ENCODE results near the gene NFATC2.
"Not testable (repeated sequence)": the region's sequence is repeated elsewhere in the genome, so short reads cannot be mapped to it uniquely, and the experiment has no call there.

The NFATC2 gene
- 121 to 147 (median 133) reads per million in 4 donors for total RNA-seq

DNA sequence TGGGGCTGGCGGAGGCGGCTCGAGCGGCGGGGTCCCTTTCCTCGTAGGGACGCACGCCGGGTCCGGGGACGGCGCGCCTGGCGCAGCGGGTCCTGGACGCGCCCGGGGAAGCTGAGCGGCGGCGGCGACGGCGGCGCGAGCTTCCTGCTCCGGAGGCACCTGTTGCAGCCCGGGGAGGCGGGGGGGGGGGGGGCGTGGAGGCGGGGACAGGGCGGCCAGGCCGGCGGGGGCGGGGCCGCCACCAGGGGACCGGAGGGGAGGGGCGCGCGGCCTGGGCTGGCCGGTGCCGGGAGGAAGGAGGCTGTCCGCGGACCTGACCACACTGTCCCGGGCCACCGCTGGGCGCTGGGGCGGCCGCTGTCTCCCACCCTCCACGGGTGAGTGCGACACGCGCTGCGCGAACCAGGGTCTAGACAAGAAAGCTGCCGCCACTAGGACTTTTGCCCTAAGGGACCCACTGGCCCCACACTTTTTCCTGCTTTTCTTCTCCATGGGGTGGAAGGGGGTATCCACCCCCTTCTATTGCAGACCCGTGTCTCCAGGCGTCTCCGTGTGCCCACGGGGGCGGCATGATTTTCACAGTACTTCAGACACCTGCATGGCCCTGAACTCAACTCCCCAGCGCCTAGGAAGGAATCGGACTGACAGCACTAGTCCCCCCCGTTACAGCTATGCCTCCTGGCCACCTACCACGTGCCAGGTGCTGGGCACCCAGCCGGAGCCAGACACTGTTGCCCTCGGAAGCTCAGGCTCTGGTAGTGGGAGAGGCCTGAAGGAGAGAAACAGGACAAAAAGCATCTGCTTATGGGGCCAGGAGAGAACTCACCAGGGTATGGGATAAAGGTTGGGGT lies at the start of gene NFATC2:
NFATC2 (minus strand) TSS at position 149 of the 851 bp plus-strand sequence. CDS start 220 bp downstream, outside the sequence.
- DNase-seq: peak; percentile 37 to 68 (median 41)

DNA sequence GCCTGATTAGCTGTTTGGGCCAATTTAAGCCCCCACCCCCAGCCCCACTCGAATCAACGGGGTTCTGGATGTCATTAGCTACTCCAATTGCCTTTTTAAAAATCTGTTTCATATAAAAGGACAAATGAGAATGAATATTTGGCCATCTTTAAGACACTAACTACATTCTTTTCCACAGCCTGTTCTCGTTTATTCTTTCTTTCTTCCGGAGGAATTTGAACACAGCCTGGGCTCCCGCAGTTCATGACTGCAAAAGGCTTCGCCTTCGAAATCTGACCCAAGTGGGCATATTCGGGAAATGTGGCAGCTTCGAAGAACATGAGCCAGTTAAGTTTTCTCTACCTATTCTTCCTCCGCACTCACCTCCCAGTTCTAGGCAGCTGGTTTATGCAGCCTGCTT lies 49.4 kb upstream of the NFATC2 start:
- DNase-seq: no peak

DNA sequence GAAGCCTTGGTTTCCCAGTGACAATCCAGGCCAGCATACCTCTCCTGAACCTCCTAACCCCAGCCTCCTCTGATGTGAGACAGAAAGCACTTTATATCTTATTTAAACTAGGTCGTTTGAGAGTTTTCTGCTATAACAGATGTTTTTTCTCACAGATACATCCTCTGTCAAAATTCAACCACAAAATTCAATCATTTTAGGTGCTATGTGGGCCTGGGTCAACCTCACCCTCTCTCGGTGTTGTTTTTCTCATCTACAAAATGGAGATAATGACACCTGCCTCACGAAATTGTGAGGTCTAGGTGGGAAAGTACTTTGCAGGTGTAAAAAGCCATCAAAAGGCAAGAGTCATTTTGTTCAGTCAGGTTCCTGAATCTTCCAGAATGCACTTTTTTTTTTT lies 46.2 kb upstream of the NFATC2 start:
- no peak for DNase-seq

DNA sequence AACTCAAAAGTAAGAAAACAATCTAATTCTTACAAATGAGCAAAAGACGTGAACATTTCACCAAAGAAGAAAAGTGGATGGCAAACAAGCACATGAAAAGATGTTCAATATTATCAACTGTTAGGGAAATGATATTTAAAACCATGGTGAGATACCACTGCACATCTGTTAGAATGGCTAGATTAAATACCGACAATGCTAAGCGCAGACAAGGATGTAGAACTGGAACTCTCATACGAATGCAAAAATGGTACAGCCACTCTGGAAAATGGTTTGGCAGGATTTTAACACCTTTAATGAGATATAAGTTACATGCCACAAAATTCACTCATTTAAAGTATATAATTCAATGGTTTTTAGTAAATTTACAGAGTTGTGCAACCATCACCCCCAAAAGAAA lies 44.6 kb upstream of the NFATC2 start:
- DNase-seq: no peak

DNA sequence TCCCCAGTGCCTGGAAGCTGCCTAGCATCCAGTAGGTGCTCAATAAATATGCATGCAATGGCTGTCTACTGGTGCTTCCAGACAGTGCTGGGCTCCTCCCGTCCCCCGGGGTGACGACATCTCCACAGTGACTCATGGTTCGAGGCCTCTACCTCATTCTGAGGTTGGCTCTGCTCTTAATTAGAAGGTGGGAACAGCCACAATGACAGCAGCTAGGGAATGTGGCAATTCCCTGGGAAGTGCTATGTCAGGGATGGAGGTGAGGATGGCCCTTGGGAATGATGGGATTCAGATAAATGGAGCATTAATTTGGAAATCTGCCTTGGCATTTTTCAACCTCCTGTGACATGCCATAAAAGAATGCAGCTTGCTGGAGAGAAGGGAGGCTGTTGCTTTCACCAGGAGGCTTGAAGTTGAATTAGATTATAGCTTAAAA lies 43.5 kb upstream of the NFATC2 start:
- DNase-seq: no peak

DNA sequence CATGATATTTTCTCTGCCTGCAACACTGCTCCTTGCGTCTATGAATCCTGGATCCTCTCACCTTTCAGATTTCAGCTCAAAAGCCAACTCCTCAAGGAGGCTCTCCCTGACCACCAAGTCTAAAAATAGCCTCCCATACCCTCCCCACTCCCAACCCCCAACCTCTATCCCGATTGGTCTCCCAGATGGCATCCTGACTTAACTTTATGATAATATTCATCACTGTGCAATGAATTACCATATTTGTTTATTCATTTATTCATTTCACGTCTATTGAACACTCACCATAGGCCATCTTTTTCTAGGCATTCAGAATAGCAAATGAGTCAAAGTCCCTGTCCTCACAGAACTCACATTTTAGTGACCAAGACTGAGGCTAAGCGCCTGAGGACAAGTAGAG lies 42.6 kb upstream of the NFATC2 start:
- no peak for DNase-seq

DNA sequence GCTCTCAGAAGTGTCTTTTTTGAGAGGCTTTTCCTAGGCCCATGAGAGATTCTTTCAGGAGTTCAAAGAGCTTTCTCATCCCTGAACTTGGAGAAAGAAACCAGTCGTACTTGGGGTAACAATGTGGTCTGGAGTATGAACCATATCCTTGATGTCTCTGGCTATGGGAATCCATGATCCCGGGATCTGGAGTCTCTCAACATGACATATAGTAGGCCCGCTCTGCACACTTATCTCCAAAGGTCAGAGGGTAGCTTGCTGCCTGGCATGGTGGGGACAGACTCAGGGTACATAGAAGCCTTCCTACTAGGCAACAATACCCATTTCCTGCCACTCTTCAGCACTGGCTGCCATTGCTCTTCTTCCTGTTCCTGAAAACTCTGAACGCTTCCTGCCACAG lies 42.2 kb upstream of the NFATC2 start:
- DNase-seq: no peak

DNA sequence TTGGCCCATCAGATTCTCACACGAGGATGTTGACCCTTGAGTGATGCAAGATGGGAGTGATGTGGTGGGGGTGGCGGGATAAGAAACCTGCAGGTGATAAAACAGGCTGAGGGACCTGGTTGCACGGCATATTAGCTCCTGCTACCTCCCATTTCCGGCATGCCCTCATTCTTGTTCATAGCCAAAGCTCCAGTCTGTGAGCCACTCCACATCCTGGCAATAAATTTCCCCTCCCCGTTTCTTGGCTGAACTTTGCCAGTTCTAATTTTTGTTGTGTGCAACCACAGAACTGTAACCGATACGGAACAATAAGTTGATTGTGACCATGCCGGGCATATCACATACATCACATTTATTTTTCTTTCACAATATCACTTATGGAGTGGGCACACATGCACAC lies 41.6 kb upstream of the NFATC2 start:
- no peak for DNase-seq

DNA sequence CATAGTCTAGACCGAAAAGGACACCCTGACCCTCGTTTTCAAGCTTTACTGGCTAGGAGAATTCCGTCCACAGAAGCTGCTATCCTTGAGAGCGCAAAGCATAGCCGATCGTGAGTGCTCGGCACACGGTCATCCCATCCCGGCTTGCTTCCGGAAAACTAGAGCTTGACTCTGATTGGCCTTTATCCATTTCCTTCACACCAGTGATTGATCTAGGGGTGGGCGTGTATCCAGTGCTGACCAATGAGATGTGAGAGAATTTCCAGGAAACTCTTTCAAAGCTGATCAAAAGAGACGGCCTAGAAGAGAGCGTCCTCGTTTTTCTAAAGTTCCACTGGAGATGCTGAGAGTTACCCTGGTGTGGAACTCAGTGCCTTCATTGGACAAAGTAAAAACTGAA lies 41.0 kb upstream of the NFATC2 start:
- no peak for DNase-seq

DNA sequence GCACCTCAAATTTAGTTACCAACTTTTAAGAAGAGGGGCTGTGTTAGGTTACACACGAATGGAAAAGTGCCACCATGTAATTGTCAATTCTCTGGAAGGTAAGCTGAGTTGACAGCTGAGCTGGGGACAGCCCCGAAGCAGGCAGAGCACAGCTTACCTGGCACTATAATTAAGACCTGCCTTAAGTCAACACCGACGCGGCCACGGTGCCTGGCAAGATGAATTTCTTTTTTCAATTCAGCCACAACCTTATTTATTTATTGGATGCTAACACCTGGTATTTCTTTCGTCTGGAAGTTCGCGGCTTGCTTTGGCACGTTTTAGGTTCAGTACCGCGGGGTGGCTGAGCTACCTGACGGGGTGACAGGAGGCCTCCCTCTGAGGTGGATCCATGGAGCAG lies 40.6 kb upstream of the NFATC2 start:
- DNase-seq: no peak

DNA sequence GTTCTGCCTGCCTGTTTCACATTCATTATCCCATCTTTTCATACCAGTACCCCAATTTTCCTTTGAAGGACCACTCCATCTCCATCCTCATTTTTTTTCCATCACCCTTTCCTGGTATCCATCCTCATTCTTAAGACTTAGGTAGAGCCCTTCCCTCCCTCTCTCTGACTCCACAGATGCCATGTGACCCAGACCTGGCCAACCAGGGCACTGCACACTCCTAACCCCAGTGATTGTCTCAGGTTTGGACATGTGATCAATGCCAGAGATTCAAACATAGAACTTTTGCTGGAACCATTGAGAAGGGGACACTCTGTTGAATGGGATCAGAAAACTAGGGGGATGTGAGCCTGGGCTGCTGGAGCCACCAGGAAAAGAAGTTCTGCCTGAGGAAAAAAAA lies 39.1 kb upstream of the NFATC2 start:
- no peak for DNase-seq

DNA sequence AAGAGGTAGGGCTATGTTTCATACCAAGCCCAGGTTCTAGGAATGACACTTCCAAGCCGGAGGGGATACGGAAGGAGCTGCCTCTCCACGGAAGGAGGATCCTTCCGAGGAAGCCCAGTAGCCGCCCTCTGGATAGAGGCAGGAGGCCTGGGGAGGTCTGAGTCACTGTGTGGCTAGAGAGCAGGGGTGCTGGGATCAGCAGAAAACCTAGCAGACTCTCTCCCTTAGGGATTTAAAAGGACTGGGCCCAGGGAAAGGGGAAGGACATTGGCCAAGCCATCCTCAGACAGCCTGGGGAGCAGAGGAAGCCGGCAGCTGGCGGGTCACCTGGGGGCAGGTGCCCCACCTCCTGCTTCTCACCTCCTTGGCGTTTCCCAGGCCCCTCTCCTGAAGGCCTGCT lies 36.6 kb upstream of the NFATC2 start:
- no peak for DNase-seq

DNA sequence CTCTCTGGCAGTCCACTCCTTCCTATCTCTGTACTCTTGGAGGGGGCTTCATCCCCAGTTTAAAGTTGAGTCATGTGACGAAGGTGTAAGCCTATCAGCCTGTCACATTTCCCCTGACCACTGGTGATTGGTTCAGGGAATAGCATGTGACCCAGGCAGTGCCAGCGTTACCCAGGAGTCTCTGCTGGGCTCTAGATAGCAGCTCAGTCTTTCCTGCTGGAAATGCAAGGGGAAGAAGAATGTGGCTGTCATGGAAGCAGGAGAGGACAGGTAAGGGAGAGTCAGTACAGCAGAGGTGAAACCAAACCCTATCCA lies 35.6 kb upstream of the NFATC2 start:
- DNase-seq: no peak

DNA sequence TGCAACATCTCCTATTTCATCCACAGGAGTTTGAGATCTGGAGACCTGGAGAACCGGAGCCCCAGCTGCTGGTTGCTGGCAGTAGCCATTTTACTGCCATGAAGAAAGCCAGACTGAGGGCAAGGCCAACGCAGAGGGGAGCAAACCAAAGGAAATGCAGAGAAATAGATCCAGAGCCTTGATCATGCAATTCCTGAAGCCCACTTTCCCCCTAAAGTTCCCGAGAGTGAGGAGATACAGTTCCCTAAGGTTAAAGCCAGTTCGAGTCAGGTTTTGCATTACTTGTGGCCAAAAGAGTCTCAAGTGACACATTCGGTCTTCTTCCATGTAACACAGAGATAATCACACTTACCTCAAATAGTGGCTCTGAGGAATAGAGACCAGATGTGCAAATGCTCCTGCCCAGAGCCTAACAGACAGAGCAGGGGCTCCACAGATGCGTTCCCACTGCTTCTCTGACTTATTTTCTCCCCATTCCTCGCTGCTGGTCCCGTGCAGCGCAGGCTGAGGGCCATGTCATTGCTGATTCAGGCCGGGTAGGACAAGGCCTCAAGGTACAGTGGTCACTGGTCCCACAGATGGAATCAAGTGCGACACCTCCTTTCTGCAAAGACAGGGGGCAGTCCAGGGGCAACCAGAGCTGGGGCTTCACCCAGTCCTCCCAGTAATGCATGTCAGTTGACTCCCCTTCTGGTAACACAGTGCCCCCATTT lies 35.1 kb upstream of the NFATC2 start:
- DNase-seq: no peak

DNA sequence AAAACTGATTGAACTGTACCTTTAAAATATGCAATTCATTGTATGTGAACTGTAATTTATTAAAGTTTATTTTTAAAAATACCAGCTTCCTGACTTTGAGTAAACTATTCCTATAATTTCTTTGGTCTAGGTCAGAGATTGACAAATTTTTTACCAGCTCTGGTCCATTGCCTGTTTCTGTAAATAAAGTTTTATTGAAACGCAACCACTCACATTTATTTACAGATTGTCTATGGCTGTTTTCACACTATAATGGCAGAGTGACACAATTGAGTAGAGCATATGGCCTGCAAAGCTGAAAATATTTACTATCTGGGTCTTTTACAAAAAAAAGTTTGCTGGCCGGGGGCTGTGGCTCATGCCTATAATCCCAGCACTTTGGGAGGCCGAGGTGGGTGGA lies 33.0 kb upstream of the NFATC2 start:
- DNase-seq: no peak

DNA sequence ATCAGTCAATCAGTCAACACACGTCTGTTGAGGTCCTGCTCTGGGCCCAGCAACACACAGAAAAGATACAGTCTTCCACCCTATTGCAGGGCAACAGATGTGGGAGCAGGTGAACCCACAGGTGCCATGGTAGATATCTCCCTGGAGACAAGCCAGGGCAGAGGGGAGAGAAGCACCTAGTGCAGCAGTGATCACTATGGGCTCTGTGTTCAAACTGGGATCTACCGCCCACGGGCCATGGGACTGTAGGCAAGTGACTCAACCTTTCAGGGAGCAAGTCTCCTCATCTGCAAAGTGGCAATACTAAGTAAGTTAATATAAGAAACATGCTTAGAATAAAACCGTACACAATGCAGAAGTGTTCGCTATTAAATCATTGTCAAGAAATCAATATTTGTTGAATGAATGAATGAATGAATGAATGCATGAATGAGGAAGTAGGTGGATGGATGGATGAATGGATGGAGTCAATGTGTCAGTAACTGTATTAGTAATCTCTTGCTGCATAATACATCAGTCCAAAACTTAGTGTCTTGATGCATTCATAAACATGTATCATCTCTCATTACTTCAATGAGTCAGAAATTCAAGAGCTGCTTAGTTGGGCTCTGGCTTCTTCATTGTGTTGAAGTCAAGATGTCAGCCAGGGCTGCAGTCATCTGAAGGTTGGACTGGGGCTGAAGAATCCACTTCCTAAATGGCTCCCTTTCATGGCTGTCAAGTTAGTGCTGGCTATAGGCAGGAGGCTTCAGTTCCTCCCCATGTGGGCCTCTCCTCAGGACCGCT lies 31.9 kb upstream of the NFATC2 start:
- DNase-seq: no peak

DNA sequence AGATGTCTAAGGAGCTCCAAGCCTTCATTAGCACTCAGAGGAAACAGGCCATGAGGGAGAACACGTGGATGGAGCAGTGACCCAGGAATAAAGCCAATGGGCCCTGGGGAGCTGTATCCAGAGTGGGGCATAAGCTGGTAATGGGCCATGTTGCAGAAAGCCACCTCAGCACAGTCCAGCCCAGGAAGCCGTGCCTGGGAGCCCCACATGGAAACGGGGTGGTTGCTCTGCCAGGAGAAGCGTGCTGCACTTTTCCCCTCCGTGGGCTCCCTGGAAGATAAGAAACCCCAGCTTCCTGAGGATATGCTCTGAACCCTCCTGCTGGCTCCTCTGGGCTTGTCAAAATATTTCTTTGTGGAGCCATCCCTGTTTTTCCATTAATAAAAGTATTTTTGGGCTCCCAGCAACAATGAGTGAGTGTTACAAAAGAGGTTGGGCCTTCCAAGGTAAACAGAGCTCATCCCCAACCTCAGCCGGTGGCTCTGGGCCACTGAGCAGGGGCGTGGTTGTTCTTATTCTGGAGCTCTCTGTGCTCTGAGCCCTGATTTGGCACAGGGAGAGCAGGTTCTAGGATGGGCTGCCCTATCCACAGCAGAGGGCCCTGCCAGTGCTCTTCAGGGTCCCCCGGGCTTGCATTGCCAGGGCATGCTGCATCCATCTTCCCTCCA lies 31.2 kb upstream of the NFATC2 start:
- DNase-seq: no peak

DNA sequence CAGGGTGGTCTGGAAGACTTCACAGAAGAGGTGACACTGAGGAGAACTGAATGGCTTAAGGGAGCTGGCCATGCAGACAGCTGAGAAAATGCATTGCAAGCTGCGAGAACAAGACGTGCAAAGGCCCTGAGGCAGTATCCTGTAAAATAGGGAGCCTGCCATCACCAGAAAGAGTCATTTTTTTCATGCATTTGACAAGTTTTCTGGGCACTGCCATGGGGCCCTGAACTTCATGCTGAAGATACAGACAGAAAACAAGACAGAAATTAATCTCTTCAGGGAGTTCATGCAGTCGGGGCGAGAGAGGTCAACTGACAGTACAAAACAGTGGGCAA lies 28.9 kb upstream of the NFATC2 start:
- DNase-seq: no peak

DNA sequence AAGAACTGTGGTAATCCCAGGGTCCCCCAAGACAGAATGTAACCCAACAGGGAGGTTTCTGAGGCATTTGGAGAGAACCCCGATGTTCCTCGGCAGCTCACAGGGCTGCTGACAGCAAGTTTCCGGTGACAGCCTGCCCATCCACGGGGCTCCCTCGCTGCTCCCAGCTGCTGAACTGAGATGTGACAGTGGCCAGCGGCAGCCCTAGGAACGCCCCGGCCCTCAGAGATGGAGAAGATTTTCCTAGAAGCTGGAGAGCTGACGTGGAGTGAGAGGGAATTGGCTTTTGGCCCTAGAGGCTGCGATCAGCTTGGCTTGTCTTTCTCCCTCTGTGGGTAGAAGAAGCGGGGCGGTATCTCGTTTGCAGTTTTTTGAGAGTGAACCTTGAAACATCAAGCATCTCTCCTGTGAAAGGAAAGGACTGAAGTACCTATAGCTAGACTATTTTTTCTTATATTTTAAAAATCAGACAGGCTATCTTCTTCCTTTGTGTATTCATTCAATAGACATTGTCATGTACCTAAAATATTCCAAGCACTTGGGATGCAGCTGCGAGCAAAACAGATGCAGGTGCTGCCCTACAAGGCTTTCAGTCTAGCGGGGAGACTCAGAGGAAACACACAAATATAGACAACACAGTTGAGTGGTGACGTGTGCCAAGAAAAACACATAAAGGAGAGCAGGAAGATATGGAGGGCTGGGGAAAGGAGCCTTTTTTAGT lies 28.4 kb upstream of the NFATC2 start:
- DNase-seq: no peak

DNA sequence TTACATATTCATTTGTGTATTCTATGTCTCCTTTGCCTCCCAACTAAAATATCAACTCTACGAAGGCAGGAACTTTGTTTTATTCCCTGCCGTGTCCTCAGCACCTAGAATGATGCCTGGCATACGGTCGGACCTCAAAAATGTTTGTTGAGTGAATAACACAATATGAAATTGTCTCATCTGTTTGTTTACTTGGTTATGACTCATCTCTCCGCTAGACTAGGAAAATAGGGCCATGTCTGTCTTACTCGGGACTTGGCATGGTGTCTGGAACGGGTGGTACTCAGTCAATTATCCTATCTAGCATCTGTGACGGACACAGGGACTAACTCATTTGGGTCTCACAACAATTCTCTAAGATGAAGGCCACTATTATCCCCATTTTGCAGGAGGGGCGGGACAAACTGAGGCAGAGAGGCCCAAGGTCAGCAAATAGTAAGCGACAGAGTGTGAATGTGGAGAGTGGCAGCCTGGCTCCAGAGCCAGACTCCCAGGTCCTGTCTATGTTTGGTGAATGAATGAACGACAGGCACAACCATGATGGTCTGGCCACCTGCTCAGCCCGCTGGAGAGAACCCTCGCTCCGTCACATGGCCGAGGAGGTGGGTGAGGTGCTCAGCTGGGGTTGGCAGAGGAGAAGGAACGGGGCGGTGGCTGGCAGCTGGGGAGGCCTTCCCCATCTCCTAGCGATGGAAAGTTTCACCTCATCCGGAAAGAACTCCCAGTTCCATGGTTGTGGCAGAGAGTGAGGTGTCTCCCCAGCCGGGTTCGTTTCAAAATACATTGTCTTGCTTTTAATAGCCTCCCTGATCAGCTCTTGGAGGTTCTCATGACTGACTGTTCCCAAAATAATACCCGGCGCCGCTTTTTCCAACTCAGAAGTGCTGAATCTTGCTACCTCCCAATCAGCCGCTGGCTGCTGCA lies 27.6 kb upstream of the NFATC2 start:
- no peak for DNase-seq

DNA sequence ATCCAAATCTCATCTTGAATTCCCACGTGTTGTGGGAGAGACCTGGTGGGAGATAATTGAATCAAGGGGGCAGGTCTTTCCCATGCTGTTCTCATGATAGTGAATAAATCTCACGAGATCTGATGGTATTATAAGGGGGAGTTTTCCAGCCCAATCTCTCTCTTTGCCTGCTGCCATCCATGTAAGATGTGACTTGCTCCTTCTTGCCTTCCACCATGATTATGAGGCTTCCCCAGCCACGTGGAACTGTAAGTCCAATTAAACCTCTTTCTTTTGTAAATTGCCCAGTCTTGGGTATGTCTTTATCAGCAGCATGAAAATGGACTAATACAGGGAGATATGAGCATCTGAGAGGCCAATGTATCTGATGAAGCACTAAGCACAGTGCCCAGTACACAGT lies 26.0 kb upstream of the NFATC2 start:
- not testable (repeated sequence) for DNase-seq

Data from T-helper 1 cell (primary cell).